ENCODE measurements around the gene GALNT18.

GALNT18 gene

GRCh38 chr11:11390068-11390771 is 231.6 kb downstream of the GALNT18 start:
- Mint-ChIP-seq H3K4me1 (ENCODE audit: low read depth) (peaks cover 69% of the 10 kb centered on the region), H3K27me3 (peaks cover 20% of the 10 kb centered on the region), H3K4me3 (no peak overlapping the region), H3K9me3 (no peaks in the 10 kb centered on the region), H3K27ac (no peak overlapping the region), H3K36me3 (ENCODE audit: low read depth) (peaks cover 32% of the 10 kb centered on the region)
- intact Hi-C loops (cut with micrococcal nuclease), result no loop called here

- H3K27ac Mint-ChIP-seq, result no peak overlapping the region
- peaks cover 35% of the 10 kb centered on the region for H3K36me3 Mint-ChIP-seq (ENCODE audit: low read depth)
- no peak overlapping the region for H3K4me3 Mint-ChIP-seq
- H3K9me3 Mint-ChIP-seq, result no peaks in the 10 kb centered on the region
- peaks cover 16% of the 10 kb centered on the region for H3K27me3 Mint-ChIP-seq
- intact Hi-C loops (cut with micrococcal nuclease), result no loop called here
- peaks cover 64% of the 10 kb centered on the region for H3K4me1 Mint-ChIP-seq (ENCODE audit: low read depth)
Observed at GRCh38 chr11:11389238-11389637, 232.6 kb downstream of the GALNT18 start.

- no peak overlapping the region for H3K4me3 Mint-ChIP-seq
- no peak overlapping the region for H3K27ac Mint-ChIP-seq
- peaks cover 46% of the 10 kb centered on the region for H3K36me3 Mint-ChIP-seq (ENCODE audit: low read depth)
- intact Hi-C loops (cut with micrococcal nuclease), result no loop called here
- H3K9me3 Mint-ChIP-seq, result no peaks in the 10 kb centered on the region
- peaks cover 19% of the 10 kb centered on the region for H3K27me3 Mint-ChIP-seq
- H3K4me1 Mint-ChIP-seq (ENCODE audit: low read depth), result peaks cover 66% of the 10 kb centered on the region
Observed at GRCh38 chr11:11387622-11388305, 234.0 kb downstream of the GALNT18 start.

GRCh38 chr11:11387207-11387606 is 234.6 kb downstream of the GALNT18 start:
- peaks cover 51% of the 10 kb centered on the region for H3K36me3 Mint-ChIP-seq (ENCODE audit: low read depth)
- intact Hi-C loops (cut with micrococcal nuclease), result no loop called here
- no peak overlapping the region for H3K4me3 Mint-ChIP-seq
- H3K9me3 Mint-ChIP-seq, result no peaks in the 10 kb centered on the region
- H3K27me3 Mint-ChIP-seq, result peaks cover 19% of the 10 kb centered on the region
- peaks cover 67% of the 10 kb centered on the region for H3K4me1 Mint-ChIP-seq (ENCODE audit: low read depth)
- no peak overlapping the region for H3K27ac Mint-ChIP-seq

- no peak overlapping the region for H3K27ac Mint-ChIP-seq
- no peaks in the 10 kb centered on the region for H3K9me3 Mint-ChIP-seq
- H3K4me1 Mint-ChIP-seq (ENCODE audit: low read depth), result peaks cover 59% of the 10 kb centered on the region
- H3K4me3 Mint-ChIP-seq, result no peak overlapping the region
- peaks cover 59% of the 10 kb centered on the region for H3K36me3 Mint-ChIP-seq (ENCODE audit: low read depth)
- peaks cover 23% of the 10 kb centered on the region for H3K27me3 Mint-ChIP-seq
- intact Hi-C loops (cut with micrococcal nuclease), result no loop called here
Observed at GRCh38 chr11:11384829-11385228, 237.0 kb downstream of the GALNT18 start.

- intact Hi-C loops (cut with micrococcal nuclease), result no loop called here
- Mint-ChIP-seq H3K4me3 (no peak overlapping the region), H3K27ac (no peak overlapping the region), H3K4me1 (ENCODE audit: low read depth) (peaks cover 52% of the 10 kb centered on the region), H3K9me3 (no peaks in the 10 kb centered on the region), H3K27me3 (peaks cover 22% of the 10 kb centered on the region), H3K36me3 (ENCODE audit: low read depth) (peaks cover 62% of the 10 kb centered on the region)
Observed at GRCh38 chr11:11383995-11384394, 237.8 kb downstream of the GALNT18 start.

- H3K4me3 Mint-ChIP-seq, result no peak overlapping the region
- H3K27me3 Mint-ChIP-seq, result peaks cover 26% of the 10 kb centered on the region
- H3K4me1 Mint-ChIP-seq (ENCODE audit: low read depth), result peaks cover 53% of the 10 kb centered on the region
- no peaks in the 10 kb centered on the region for H3K9me3 Mint-ChIP-seq
- intact Hi-C loops (cut with micrococcal nuclease), result no loop called here
- H3K36me3 Mint-ChIP-seq (ENCODE audit: low read depth), result peaks cover 62% of the 10 kb centered on the region
- no peak overlapping the region for H3K27ac Mint-ChIP-seq
Observed at GRCh38 chr11:11382858-11383532, 238.8 kb downstream of the GALNT18 start.

GRCh38 chr11:11381471-11382105 is 240.2 kb downstream of the GALNT18 start:
- H3K36me3 Mint-ChIP-seq (ENCODE audit: low read depth), result peaks cover 68% of the 10 kb centered on the region
- H3K9me3 Mint-ChIP-seq, result no peaks in the 10 kb centered on the region
- H3K4me3 Mint-ChIP-seq, result no peak overlapping the region
- peaks cover 24% of the 10 kb centered on the region for H3K27me3 Mint-ChIP-seq
- intact Hi-C loops (cut with micrococcal nuclease), result no loop called here
- H3K27ac Mint-ChIP-seq, result peak overlapping the region; percentile 25
- H3K4me1 Mint-ChIP-seq (ENCODE audit: low read depth), result peaks cover 46% of the 10 kb centered on the region

GRCh38 chr11:11380883-11381282 is 240.9 kb downstream of the GALNT18 start:
- H3K27me3 Mint-ChIP-seq, result peaks cover 29% of the 10 kb centered on the region
- H3K27ac Mint-ChIP-seq, result peak overlapping the region; percentile 25
- H3K9me3 Mint-ChIP-seq, result no peaks in the 10 kb centered on the region
- intact Hi-C loops (cut with micrococcal nuclease), result no loop called here
- H3K36me3 Mint-ChIP-seq (ENCODE audit: low read depth), result peaks cover 76% of the 10 kb centered on the region
- peaks cover 39% of the 10 kb centered on the region for H3K4me1 Mint-ChIP-seq (ENCODE audit: low read depth)
- no peak overlapping the region for H3K4me3 Mint-ChIP-seq

- peaks cover 31% of the 10 kb centered on the region for H3K27me3 Mint-ChIP-seq
- no peaks in the 10 kb centered on the region for H3K9me3 Mint-ChIP-seq
- H3K4me3 Mint-ChIP-seq, result no peak overlapping the region
- H3K4me1 Mint-ChIP-seq (ENCODE audit: low read depth), result peaks cover 34% of the 10 kb centered on the region
- intact Hi-C loops (cut with micrococcal nuclease), result no loop called here
- H3K27ac Mint-ChIP-seq, result peak overlapping the region; percentile 25
- peaks cover 81% of the 10 kb centered on the region for H3K36me3 Mint-ChIP-seq (ENCODE audit: low read depth)
Observed at GRCh38 chr11:11380340-11380739, 241.5 kb downstream of the GALNT18 start.

GRCh38 chr11:11379661-11380060 is 242.1 kb downstream of the GALNT18 start:
- Mint-ChIP-seq H3K36me3 (ENCODE audit: low read depth) (peaks cover 83% of the 10 kb centered on the region), H3K4me1 (ENCODE audit: low read depth) (peaks cover 36% of the 10 kb centered on the region), H3K4me3 (no peak overlapping the region), H3K27me3 (peaks cover 34% of the 10 kb centered on the region), H3K9me3 (no peaks in the 10 kb centered on the region), H3K27ac (peak overlapping the region; percentile 38)
- intact Hi-C loops (cut with micrococcal nuclease), result no loop called here

- Mint-ChIP-seq H3K4me1 (ENCODE audit: low read depth) (peaks cover 38% of the 10 kb centered on the region), H3K9me3 (no peaks in the 10 kb centered on the region)
Observed at GRCh38 chr11:11378184-11378940, 243.4 kb downstream of the GALNT18 start.

GRCh38 chr11:11374358-11375148 is 247.3 kb downstream of the GALNT18 start:
- peaks cover 28% of the 10 kb centered on the region for H3K27me3 Mint-ChIP-seq
- peak overlapping the region; percentile 97 for H3K27ac Mint-ChIP-seq
- peaks cover 1% of the 10 kb centered on the region for H3K9me3 Mint-ChIP-seq
- intact Hi-C loops (cut with micrococcal nuclease), result loop anchor here (5.0 kb wide), 1 partner anchor 43 kb away; no protein-coding TSS in a partner anchor
- H3K36me3 Mint-ChIP-seq (ENCODE audit: low read depth), result peaks cover 93% of the 10 kb centered on the region
- H3K4me3 Mint-ChIP-seq, result no peak overlapping the region
- H3K4me1 Mint-ChIP-seq (ENCODE audit: low read depth), result peaks cover 63% of the 10 kb centered on the region

More at GRCh38 chr11:11378184-11378940, 243.4 kb downstream of the GALNT18 start:
- intact Hi-C loops (cut with micrococcal nuclease), result no loop called here
- Mint-ChIP-seq H3K36me3 (ENCODE audit: low read depth) (peaks cover 87% of the 10 kb centered on the region), H3K4me3 (no peak overlapping the region), H3K27me3 (peaks cover 36% of the 10 kb centered on the region), H3K27ac (peak overlapping the region; percentile 44)

Measured in dendritic cell treated with granulocyte-macrophage colony-stimulating factor and Interleukin-4, amounts not matched to agents 40 ng/mL and 50 ng/mL, for 4 days (primary cell).